HG03139 (cell line): Measurements from ENCODE around the gene NPW.

Experiments used
- ATAC-seq: cut with Tn5 transposase; IDR thresholded peaks from one replicate; pipeline ENCODE4 v1.9.1; 2021; ENCODE audit not compliant: unreplicated experiment

Gene NPW

DNA sequence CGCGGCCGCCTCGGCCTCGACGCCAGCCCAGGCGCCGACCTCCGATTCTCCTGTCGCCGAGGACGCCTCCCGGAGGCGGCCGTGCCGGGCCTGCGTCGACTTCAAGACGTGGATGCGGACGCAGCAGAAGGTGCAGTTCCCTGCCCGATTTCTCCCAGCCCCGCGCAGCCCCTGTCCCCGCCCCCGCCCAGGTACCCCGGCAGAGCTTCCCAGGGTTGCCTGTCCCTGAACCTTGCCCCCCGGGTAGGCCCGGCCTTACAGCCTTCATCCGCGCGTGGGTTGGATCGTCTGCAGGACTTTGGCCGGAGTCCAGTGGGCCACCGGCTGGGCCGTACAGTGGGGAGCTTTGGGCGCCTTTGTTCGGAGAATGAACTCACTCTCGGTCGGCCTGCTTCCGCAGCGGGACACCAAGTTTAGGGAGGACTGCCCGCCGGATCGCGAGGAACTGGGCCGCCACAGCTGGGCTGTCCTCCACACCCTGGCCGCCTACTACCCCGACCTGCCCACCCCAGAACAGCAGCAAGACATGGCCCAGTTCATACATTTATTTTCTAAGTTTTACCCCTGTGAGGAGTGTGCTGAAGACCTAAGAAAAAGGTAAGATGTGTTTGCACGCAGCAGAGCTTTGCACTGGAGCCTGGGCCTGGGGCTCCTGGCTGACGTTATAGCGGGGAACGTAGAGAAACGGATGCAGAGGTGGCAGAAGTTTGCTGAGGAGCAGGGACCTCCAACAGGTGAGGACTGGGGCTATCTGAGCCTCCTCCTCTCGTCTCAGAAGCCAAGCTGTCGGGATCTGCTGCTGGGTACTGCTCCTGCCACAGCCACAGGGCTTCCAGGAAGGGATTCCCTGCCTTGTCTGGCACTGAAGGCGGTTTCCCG, 35.0 kb upstream of the NPW start:
- peak; percentile 5 for ATAC-seq

- ATAC-seq, result no peak
These were observed 34.0 kb upstream of the NPW start for GRCh38 chr16:1985466-1986150.

DNA sequence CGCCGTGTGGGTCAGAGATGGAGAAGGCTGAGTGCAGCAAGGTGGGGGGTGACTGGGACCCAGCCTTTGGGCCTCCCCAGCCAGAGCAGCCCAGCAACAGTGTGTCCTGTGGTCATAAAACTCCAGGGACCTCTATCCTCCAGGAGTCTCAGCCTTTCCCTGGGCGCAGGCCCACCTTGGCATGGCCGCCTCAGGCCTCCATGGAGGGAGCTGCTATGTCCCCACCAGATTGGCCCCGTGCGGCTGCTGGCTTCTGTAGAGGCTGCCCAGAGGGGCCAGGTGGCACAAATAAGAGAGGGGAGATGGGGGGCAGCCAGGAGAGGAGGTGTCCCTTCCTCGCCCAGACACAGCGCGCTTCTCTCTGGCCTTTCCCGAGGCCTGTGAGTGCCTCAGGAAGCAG, 32.4 kb upstream of the NPW start:
- ATAC-seq, result no peak

DNA sequence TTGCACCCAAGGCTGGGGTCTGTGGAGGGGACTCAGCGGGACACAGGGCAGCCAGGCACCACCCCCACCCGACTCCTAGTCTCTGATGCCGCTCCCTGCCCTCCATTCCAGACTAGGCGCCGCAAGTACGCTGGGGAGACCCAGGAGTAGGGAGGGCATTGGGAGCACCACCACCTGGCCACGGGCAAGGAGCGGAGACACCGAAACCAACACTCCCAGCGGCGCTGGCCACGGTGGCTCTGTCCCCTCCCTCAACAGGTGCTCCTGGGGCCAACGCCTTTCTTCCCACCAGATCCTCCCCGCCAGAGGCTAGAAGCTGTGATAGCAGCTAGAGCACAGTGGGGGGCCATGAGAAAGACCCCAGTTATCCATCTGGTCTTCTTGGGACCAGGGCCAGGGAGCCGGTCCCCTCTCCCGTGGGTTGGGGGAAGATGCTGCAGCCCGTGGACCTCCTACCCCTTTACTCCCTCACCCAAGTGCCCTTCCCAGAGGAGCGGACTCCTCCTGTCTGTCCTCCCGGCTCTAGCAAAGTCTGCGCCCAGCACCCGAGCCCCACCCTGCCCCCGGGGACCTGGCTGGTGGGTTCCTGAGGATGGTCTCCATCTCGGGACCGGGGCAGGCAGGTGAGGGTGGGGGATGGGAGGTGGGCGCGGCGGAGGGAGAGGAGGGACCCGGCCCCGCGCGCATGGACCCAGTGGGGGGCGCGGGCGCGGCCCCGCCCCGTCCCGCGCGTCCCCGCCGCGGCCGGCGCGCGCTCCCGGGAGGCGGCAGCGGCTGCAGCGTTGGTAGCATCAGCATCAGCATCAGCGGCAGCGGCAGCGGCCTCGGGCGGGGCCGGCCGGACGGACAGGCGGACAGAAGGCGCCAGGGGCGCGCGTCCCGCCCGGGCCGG, 30.1 kb upstream of the NPW start, which contains the start of gene SYNGR3:
SYNGR3 (plus strand) TSS at position 762 of the 892 bp plus-strand sequence. CDS start 133 bp downstream, outside the sequence.
- no peak for ATAC-seq

DNA sequence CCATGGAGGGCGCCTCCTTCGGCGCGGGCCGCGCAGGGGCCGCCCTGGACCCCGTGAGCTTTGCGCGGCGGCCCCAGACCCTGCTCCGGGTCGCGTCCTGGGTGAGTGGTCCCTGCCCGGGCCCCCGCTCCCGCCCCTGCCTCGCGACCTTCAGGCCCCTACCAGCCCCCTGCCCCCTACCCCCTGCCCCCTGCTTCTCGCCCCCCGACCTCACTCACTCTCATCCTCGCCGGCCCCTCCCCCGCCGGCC, 29.6 kb upstream of the NPW start:
- no peak for ATAC-seq

DNA sequence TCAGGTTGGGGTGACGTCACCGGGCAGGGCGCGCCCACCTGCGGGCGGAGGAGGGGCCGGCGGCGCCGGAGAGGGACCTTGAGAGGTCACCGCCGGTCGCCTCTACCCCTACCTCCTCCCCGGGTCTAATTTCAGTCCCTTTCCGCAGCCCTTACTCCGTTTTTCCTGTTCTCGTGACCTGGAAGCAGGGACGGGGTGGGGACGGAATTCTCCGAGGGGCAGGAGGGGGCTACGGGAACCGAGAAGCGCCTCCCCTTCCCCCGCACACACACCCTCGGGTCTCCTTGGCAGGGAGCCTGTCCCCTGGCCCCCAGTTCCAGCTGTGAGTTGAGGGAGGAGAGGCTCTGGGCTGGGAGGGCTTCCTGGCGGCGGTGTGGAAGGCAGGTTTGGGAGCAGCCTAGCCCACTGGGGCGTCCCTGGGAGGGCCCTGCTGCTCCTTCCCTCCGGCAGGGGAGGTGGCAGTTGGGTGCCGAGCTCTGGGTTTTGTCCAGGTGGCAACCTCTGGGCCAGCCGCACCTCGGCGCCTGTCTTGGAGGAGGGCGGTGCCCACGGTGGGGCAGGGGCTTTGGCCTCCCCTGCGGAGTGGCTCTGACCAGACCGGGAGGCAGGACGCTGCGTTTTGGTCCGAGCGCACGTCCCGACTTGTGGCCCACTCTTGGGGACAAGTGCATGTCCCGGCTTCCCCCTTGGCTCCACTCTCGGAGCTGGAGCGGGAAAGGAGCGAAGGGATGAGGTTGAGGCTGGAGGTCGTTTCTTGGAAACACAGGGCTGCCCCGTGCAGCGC, 29.0 kb upstream of the NPW start:
- ATAC-seq, result peak; percentile 8

DNA sequence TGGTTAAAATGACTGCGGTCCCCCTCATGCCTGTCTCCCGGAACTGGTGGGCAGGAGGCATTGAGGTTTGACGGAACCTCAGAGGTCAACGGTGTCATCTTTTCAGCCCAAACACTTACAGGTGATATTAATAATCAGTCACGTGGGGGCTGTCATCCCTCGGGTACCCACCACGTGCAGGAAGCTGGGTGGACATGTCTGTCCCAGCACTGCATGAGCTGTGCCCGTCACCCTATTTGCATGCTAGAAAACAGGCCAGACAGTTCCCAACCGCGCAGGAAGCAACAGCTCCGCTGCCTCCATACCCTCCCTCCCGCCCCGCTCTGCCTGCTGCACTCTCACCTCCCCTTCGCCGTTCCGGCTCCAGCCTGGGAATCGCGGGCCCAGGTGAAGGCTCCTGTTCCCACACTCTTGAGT, 28.4 kb upstream of the NPW start:
- ATAC-seq, result peak; percentile 38

GRCh38 chr16:1991588-1991947, 28.0 kb upstream of the NPW start:
- no peak for ATAC-seq

DNA sequence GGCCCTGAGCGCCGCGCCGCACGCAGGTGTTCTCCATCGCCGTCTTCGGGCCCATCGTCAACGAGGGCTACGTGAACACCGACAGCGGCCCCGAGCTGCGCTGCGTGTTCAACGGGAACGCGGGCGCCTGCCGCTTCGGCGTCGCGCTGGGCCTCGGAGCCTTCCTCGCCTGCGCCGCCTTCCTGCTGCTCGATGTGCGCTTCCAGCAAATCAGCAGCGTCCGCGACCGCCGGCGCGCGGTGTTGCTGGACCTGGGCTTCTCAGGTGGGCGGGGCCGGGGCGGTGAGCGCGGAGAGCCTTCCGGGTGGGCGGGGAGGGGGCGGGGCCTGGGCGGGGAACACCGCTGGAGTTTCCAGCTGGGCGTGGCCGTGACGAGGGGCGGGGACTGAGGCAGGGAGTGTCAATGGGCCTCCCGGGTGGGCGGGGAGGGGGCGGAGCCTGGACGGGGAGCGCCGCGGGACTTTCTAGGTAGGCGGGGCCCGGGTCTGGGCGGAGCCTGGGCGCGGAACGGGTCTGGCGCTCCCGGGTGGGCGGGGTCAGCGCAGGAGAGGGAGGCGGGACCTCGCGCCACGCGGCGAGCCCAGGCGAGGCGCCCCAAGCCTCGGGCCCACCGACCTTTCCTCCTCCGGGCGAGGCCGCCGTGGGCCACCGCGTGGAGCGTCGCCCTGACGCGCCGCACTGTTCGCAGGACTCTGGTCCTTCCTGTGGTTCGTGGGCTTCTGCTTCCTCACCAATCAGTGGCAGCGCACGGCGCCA, 27.5 kb upstream of the NPW start:
- ATAC-seq, result peak; percentile 42

GRCh38 chr16:1992704-1993317, 26.8 kb upstream of the NPW start:
- ATAC-seq, result no peak

- ATAC-seq, result no peak
These were observed 25.9 kb upstream of the NPW start for GRCh38 chr16:1993731-1994131.

GRCh38 chr16:1997494-1998359, 21.9 kb upstream of the NPW start:
- ATAC-seq, result no peak

GRCh38 chr16:1998360-1998835, 21.2 kb upstream of the NPW start:
- ATAC-seq, result no peak

DNA sequence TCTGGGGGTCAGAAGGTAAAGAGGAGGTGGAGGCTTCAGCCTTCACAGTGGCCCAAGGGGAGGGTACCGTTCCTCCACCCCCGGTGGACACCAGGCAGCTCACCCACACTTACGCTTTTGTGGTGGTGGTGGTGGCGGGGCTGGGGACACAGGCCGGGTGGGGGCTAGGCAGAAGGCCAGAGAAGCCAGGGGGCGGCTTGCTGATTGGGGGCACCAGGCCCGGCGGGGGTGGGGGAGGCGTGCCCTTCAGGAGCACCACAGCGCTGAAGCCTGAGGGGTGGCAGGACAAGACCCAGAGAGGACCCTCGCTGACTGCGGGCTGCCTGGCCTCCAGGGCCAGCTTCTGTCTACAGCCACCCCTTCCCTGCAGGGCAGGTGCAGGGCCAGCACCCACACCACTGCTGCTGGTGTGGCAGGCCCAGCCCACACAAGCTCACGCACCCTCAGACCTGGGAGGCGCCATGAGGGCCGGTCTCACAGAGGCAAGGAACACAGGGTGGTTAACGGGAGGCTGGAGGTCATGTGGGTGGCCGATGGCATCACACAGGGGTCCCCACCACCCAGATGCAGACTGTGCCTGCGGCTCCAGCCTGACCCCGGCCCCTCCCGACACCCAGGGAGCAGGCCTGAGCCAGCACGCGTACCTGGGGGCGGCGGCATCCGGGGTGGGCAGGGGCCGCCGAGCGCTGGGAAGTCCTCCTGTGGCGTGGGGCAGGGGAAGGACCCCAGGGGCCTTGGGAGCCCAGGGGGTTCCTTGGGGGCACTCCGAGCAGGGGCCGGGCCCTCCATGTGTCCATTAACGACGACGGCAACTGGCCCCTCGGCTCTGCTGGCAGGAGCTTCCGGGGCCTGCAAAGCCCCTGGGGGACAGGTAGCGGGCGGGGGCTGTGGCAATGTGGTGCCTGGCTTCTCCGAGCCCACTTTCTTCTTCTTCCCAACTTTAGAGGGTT, 20.5 kb upstream of the NPW start:
- no peak for ATAC-seq

DNA sequence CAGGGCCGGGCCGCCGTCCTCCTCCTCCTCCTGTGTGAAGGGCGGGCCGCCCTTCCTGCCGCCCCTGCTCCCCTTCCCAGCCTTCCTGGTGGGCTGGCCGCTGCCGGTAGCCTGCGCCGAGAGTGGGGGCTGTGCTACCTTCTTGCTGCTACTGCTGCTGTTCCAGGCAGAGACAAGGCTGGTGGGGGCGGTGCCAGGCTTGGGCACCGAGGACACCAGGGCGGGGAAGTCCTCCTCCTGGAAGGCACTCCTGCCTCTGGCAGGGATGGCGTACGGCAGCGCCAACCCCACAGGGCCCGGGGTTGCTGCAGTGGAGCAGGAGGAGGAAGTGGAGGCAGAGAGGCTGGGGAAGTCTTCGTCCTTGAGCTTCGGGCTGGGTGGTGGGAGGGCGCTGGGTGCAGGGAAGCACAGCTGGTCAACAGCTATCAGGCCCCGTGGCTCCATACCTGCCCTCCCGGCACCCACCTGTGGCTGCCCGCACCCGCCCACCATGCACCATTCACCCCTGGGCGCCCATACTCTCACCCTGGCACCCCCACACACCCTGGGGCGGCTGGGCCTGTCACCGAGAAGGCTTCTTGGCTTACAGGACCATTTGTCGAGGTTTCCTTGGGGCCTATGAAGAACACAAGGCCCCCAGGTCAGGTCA, 19.6 kb upstream of the NPW start:
- ATAC-seq, result no peak

- ATAC-seq, result no peak
These were observed 18.6 kb upstream of the NPW start for GRCh38 chr16:2001035-2001434.
